ENCODE results near the gene NR2F2.

DNA sequence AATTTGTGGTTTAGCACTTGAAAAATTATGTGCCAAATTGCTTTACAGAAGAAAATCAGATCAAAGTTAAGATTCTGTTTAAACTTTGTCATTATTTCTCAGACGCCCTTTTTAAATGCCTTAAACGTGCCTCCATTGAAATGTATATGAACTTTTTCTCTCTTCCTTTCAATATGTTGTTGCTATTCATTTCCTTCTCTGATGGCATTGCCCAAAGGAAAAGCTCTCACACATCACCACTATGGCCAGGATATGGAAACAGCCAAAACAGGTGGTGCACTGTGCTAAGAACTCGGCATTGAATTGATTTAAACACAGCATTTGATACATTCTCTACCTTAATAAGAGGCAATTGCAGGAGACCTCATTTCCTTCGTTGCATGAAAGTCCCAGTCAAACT is 35.7 kb upstream of the NR2F2 start:
- TF ChIP-seq, protein P1, sequence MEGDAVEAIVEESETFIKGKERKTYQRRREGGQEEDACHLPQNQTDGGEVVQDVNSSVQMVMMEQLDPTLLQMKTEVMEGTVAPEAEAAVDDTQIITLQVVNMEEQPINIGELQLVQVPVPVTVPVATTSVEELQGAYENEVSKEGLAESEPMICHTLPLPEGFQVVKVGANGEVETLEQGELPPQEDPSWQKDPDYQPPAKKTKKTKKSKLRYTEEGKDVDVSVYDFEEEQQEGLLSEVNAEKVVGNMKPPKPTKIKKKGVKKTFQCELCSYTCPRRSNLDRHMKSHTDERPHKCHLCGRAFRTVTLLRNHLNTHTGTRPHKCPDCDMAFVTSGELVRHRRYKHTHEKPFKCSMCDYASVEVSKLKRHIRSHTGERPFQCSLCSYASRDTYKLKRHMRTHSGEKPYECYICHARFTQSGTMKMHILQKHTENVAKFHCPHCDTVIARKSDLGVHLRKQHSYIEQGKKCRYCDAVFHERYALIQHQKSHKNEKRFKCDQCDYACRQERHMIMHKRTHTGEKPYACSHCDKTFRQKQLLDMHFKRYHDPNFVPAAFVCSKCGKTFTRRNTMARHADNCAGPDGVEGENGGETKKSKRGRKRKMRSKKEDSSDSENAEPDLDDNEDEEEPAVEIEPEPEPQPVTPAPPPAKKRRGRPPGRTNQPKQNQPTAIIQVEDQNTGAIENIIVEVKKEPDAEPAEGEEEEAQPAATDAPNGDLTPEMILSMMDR (IDR thresholded peaks at IDR 0.05 in 4 of 5, conservative IDR thresholded peaks at IDR 0.05 in 1 of 5) = no peak
- no peak for TF ChIP-seq POLR2A (IDR thresholded peaks at IDR 0.05)
